Lung microvascular endothelial cell (primary cell): ENCODE measurements around the gene TMIGD1. TPM values are rescaled to one million over a fixed set of nuclear protein-coding genes. Genes with fewer than 3 reads are reported as not detected.

Experiments
- DNase-seq, 2 donors: peaks; one replicate each; pipeline versions ENCODE4 v3.0.0 to v3.0.0-alpha.2; 2010; ENCODE audit warnings: low read depth in 2 of 2
- total RNA-seq: library from RNA; depleted of rRNA; stranded (reverse); fragments of >200 nt; gene quantifications from 2 replicates; pipeline ENCODE4 v1.2.1, GENCODE V29; 2014

Gene TMIGD1
- not detected in 2 replicates for total RNA-seq

GRCh38 chr17:30333503-30334360, at the start of gene TMIGD1:
TSS of gene TMIGD1 (minus strand) at chr17:30334057. CDS start at chr17:30332133, 1,924 bp downstream.
- peak in 1 of 2 donors; percentile 32 for DNase-seq

GRCh38 chr17:30382345-30382744, 48.5 kb upstream of the TMIGD1 start:
- DNase-seq, result no peak

- no peak for DNase-seq
Observed at GRCh38 chr17:30381340-30381659, 47.4 kb upstream of the TMIGD1 start.

GRCh38 chr17:30380643-30381339, 46.9 kb upstream of the TMIGD1 start:
- DNase-seq, result no peak

GRCh38 chr17:30379903-30380381, 46.1 kb upstream of the TMIGD1 start:
- no peak for DNase-seq

- DNase-seq, result peak in 1 of 2 donors; percentile 17
Observed at GRCh38 chr17:30379303-30379902, 45.5 kb upstream of the TMIGD1 start.

GRCh38 chr17:30378825-30379302, 45.0 kb upstream of the TMIGD1 start, which contains the start of gene CPD:
TSS of gene CPD (plus strand) at chr17:30378927. CDS start at chr17:30378981, 54 bp downstream.
- peak; percentile 94 to 95 for DNase-seq

- peak; percentile 32 to 40 for DNase-seq
Observed at GRCh38 chr17:30378241-30378824, 44.5 kb upstream of the TMIGD1 start.

GRCh38 chr17:30377574-30378240, 43.9 kb upstream of the TMIGD1 start:
- no peak for DNase-seq

GRCh38 chr17:30376621-30377452, 43.0 kb upstream of the TMIGD1 start:
- no peak for DNase-seq

- DNase-seq, result no peak
Observed at GRCh38 chr17:30375661-30376060, 41.8 kb upstream of the TMIGD1 start.

- DNase-seq, result no peak
Observed at GRCh38 chr17:30372755-30373154, 38.9 kb upstream of the TMIGD1 start.

- no peak for DNase-seq
Observed at GRCh38 chr17:30369995-30370394, 36.1 kb upstream of the TMIGD1 start.

- DNase-seq, result no peak
Observed at GRCh38 chr17:30368912-30369720, 35.3 kb upstream of the TMIGD1 start.

- no peak for DNase-seq
Observed at GRCh38 chr17:30366536-30366935, 32.7 kb upstream of the TMIGD1 start.

GRCh38 chr17:30363715-30364202, 29.9 kb upstream of the TMIGD1 start:
- no peak for DNase-seq

- DNase-seq, result no peak
Observed at GRCh38 chr17:30361766-30362279, 28.0 kb upstream of the TMIGD1 start.

GRCh38 chr17:30360086-30360808, 26.4 kb upstream of the TMIGD1 start:
- no peak for DNase-seq
